Measurements from ENCODE around the gene NISCH.

NISCH gene

GRCh38 chr3:52436500-52437149 is 18.8 kb upstream of the NISCH start:
- no peaks in the 10 kb centered on the region for H3K27me3 ChIP-seq (ENCODE audit: insufficient read depth, low read length)
- peak overlapping the region; percentile 30; the same call in 1 of the 2 replicates for H3K9ac ChIP-seq (ENCODE audit: low read depth, low read length)
- no peak overlapping the region for H3K27ac ChIP-seq (ENCODE audit: low read depth, low read length)
- WGBS = 89% methylated on average over 13 of the region's 13 CpGs
- no peaks in the 10 kb centered on the region for H3K9me3 ChIP-seq (ENCODE audit: insufficient read depth, low read depth, low read length)
- H3K4me3 ChIP-seq (ENCODE audit: low read length) = no peak overlapping the region
- no peaks in the 10 kb centered on the region for H3K36me3 ChIP-seq (ENCODE audit: insufficient read depth, low read length)
- no peaks in the 10 kb centered on the region for H3K4me1 ChIP-seq (ENCODE audit: insufficient read depth, low read length)

GRCh38 chr3:52437326-52438103 is 17.9 kb upstream of the NISCH start:
- Histone ChIP-seq H3K9ac (ENCODE audit: low read depth, low read length) (no peak overlapping the region), H3K27me3 (ENCODE audit: insufficient read depth, low read length) (no peaks in the 10 kb centered on the region), H3K4me3 (ENCODE audit: low read length) (no peak overlapping the region), H3K4me1 (ENCODE audit: insufficient read depth, low read length) (no peaks in the 10 kb centered on the region), H3K9me3 (ENCODE audit: insufficient read depth, low read depth, low read length) (no peaks in the 10 kb centered on the region), H3K36me3 (ENCODE audit: insufficient read depth, low read length) (no peaks in the 10 kb centered on the region), H3K27ac (ENCODE audit: low read depth, low read length) (no peak overlapping the region)
- WGBS = 96% methylated on average over 15 of the region's 15 CpGs

- Histone ChIP-seq H3K27me3 (ENCODE audit: insufficient read depth, low read length) (no peaks in the 10 kb centered on the region), H3K9ac (ENCODE audit: low read depth, low read length) (no peak overlapping the region), H3K4me3 (ENCODE audit: low read length) (no peak overlapping the region), H3K36me3 (ENCODE audit: insufficient read depth, low read length) (no peaks in the 10 kb centered on the region), H3K9me3 (ENCODE audit: insufficient read depth, low read depth, low read length) (no peaks in the 10 kb centered on the region), H3K27ac (ENCODE audit: low read depth, low read length) (no peak overlapping the region), H3K4me1 (ENCODE audit: insufficient read depth, low read length) (no peaks in the 10 kb centered on the region)
- 88% methylated on average over 6 of the region's 6 CpGs for WGBS
These were observed 17.4 kb upstream of the NISCH start for GRCh38 chr3:52438104-52438376.

DNA sequence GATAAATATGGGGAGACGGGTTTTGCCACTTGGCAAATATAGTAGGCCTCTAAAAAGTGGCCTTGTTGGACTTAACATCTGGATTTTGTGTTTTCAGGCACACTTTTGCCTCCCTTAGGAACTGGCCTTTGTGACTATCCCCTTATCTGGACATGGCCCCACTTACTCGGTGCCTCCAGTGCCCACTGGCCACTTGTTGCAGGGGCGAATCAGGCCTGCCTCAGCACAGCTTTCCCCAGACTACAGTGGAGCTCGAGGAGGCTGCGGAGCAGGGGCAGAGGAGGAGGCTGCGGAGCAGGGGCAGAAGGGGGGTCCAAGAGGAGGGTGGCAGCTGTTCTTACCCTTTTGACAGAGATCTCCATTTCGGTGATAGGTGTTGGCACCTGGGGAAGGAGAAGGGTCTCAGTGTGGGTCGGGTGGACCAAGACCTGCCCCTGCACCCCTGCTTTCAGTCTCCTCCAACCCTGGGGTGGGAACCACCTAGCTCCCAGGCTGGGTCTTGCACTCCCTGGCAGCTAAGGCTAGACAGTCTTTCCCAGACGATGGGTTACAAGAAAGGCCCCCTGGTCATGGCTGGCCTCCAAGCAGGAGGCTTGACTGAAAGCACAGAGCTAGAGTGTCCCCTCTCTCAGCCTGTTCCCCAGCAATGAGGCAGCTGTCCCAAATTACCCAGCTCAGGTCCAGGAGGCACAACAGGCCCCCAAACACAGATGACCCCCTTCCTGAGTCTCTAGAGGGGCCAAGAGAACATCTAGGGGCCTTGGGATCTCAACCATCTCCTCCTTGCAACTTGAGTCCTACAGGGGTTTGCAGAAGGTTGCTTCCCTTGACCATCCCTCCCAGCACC is 16.6 kb upstream of the NISCH start:
- Histone ChIP-seq H3K4me3 (ENCODE audit: low read length) (no peak overlapping the region), H3K4me1 (ENCODE audit: insufficient read depth, low read length) (no peaks in the 10 kb centered on the region), H3K9ac (ENCODE audit: low read depth, low read length) (no peak overlapping the region), H3K36me3 (ENCODE audit: insufficient read depth, low read length) (no peaks in the 10 kb centered on the region), H3K27ac (ENCODE audit: low read depth, low read length) (no peak overlapping the region), H3K9me3 (ENCODE audit: insufficient read depth, low read depth, low read length) (no peaks in the 10 kb centered on the region), H3K27me3 (ENCODE audit: insufficient read depth, low read length) (no peaks in the 10 kb centered on the region)
- WGBS = 96% methylated on average over 9 of the region's 9 CpGs

GRCh38 chr3:52439426-52440248 is 15.8 kb upstream of the NISCH start:
- no peak overlapping the region for H3K27ac ChIP-seq (ENCODE audit: low read depth, low read length)

DNA sequence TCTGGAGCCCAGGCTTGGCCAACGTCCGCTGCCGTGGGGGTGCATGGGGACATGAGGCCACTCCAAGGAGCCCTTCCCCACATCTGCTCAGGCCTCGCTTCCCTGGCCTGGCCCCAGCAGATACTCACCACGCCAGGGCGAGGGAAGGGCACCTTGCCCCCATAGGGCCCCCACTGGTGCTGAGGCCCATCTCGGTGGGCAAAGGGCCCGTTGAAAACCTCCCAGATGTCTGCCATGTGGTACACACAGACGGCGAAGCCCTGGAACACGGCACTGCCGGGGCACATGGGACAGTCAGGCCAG is 15.2 kb upstream of the NISCH start:
- Histone ChIP-seq H3K27me3 (ENCODE audit: insufficient read depth, low read length) (no peaks in the 10 kb centered on the region), H3K4me1 (ENCODE audit: insufficient read depth, low read length) (no peaks in the 10 kb centered on the region), H3K27ac (ENCODE audit: low read depth, low read length) (no peak overlapping the region), H3K9me3 (ENCODE audit: insufficient read depth, low read depth, low read length) (no peaks in the 10 kb centered on the region), H3K9ac (ENCODE audit: low read depth, low read length) (no peak overlapping the region), H3K36me3 (ENCODE audit: insufficient read depth, low read length) (no peaks in the 10 kb centered on the region), H3K4me3 (ENCODE audit: low read length) (no peak overlapping the region)
- WGBS = 96% methylated on average over 12 of the region's 12 CpGs

More at GRCh38 chr3:52439426-52440248, 15.8 kb upstream of the NISCH start:
- 95% methylated on average over 16 of the region's 16 CpGs for WGBS
- Histone ChIP-seq H3K27me3 (ENCODE audit: insufficient read depth, low read length) (no peaks in the 10 kb centered on the region), H3K9ac (ENCODE audit: low read depth, low read length) (no peak overlapping the region), H3K9me3 (ENCODE audit: insufficient read depth, low read depth, low read length) (no peaks in the 10 kb centered on the region), H3K36me3 (ENCODE audit: insufficient read depth, low read length) (no peaks in the 10 kb centered on the region), H3K4me3 (ENCODE audit: low read length) (no peak overlapping the region), H3K4me1 (ENCODE audit: insufficient read depth, low read length) (no peaks in the 10 kb centered on the region)

- Histone ChIP-seq H3K9me3 (ENCODE audit: insufficient read depth, low read depth, low read length) (no peaks in the 10 kb centered on the region), H3K4me1 (ENCODE audit: insufficient read depth, low read length) (no peaks in the 10 kb centered on the region), H3K27ac (ENCODE audit: low read depth, low read length) (no peak overlapping the region), H3K9ac (ENCODE audit: low read depth, low read length) (no peak overlapping the region), H3K4me3 (ENCODE audit: low read length) (no peak overlapping the region), H3K27me3 (ENCODE audit: insufficient read depth, low read length) (no peaks in the 10 kb centered on the region), H3K36me3 (ENCODE audit: insufficient read depth, low read length) (no peaks in the 10 kb centered on the region)
- WGBS = 95% methylated on average over 14 of the region's 14 CpGs
These were observed 14.7 kb upstream of the NISCH start for GRCh38 chr3:52440671-52441070.

GRCh38 chr3:52441091-52441771 is 14.2 kb upstream of the NISCH start:
- no peak overlapping the region for H3K4me3 ChIP-seq (ENCODE audit: low read length)
- H3K9ac ChIP-seq (ENCODE audit: low read depth, low read length) = no peak overlapping the region
- H3K27ac ChIP-seq (ENCODE audit: low read depth, low read length) = no peak overlapping the region
- H3K9me3 ChIP-seq (ENCODE audit: insufficient read depth, low read depth, low read length) = no peaks in the 10 kb centered on the region
- H3K4me1 ChIP-seq (ENCODE audit: insufficient read depth, low read length) = no peaks in the 10 kb centered on the region
- H3K27me3 ChIP-seq (ENCODE audit: insufficient read depth, low read length) = no peaks in the 10 kb centered on the region
- WGBS = 91% methylated on average over 22 of the region's 23 CpGs
- H3K36me3 ChIP-seq (ENCODE audit: insufficient read depth, low read length) = no peaks in the 10 kb centered on the region

DNA sequence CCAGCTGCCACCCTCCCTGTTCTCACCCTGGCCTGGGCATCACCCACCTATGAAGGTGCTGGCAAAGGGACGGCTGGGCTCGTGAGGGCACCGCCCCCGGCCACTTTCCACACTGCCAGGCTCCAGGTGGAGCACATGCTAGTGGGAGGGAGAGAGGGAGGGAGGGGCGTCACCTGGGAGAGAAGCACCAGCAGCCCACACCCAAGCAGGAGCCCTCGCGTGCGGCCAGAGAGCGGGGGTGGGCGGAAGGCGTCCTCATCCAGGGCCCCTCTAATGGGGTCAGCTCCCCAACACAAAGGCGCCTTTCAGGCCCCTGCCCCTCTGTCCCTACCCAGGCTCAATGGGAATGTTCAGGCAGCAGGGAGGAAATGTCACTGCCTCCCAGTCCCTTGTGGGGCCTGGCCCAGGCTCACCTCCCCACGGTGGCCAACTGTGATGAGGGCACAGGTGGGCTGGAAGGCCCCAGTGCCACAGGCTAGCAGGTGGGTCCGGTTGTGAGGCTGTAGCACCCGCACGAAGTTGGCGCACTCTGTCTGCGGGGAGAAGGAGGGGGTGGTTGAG is 13.6 kb upstream of the NISCH start:
- Histone ChIP-seq H3K36me3 (ENCODE audit: insufficient read depth, low read length) (no peaks in the 10 kb centered on the region), H3K27ac (ENCODE audit: low read depth, low read length) (no peak overlapping the region), H3K4me3 (ENCODE audit: low read length) (no peak overlapping the region), H3K27me3 (ENCODE audit: insufficient read depth, low read length) (no peaks in the 10 kb centered on the region), H3K9me3 (ENCODE audit: insufficient read depth, low read depth, low read length) (no peaks in the 10 kb centered on the region), H3K9ac (ENCODE audit: low read depth, low read length) (no peak overlapping the region), H3K4me1 (ENCODE audit: insufficient read depth, low read length) (no peaks in the 10 kb centered on the region)
- WGBS = 92% methylated on average over 18 of the region's 18 CpGs

DNA sequence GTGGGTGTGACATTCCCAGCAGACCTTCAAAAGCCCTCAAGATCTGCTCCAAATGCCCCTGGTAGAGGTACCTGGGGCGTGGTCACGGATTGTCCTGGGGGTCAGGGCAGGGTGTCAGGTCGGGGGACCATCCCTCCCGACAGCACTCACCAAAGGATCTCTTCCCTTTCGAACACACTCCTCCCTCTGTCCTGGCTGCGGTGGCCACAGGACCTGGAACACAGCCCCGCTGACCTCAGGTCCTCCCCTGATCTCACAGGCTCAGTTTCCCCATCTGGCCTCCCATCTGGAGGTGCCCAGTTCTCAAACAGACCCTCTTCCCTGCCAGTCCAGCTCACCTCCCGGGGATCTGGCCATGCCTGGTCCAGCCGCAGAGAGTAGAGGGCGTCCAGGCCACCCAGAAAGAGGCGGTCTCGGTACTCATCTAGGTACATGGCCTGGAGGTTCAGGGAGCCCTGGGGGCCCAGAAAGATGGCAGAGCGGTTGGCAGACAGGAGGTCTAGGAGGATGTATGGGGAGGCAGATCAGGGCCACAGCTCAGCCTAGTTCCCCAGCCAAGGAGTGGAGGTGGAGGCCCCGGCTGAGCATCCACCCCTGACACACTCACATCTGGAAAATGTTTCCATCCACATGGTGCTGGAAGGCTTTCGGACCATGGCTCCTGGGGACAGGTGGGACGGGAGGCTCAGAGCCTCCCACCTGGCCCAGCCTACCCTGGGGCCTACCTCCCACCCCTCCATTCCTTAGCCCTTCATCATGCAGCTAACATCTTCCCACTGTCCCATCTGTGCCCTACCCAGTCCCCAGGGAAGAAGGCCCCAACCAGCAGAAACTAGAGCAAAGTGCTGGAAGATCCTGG is 12.8 kb upstream of the NISCH start:
- WGBS = 92% methylated on average over 16 of the region's 16 CpGs
- no peak overlapping the region for H3K9ac ChIP-seq (ENCODE audit: low read depth, low read length)

More for the DNA sequence above, 12.8 kb upstream of the NISCH start:
- Histone ChIP-seq H3K36me3 (ENCODE audit: insufficient read depth, low read length) (no peaks in the 10 kb centered on the region), H3K4me3 (ENCODE audit: low read length) (no peak overlapping the region), H3K4me1 (ENCODE audit: insufficient read depth, low read length) (no peaks in the 10 kb centered on the region), H3K27me3 (ENCODE audit: insufficient read depth, low read length) (no peaks in the 10 kb centered on the region), H3K27ac (ENCODE audit: low read depth, low read length) (no peak overlapping the region), H3K9me3 (ENCODE audit: insufficient read depth, low read depth, low read length) (no peaks in the 10 kb centered on the region)
